ENCODE measurements around the gene FBXL3. TPM values are rescaled to one million over a fixed set of nuclear protein-coding genes. Genes with fewer than 3 reads are reported as not detected.

Gene FBXL3
- total RNA-seq (2014; rRNA removed): 39.1 and 44.1 TPM in 2 replicates
- polyA plus RNA-seq (2012): 10.1 TPM

- DNase-seq (ENCODE audit: low read depth): peak; percentile 89
Measured at GRCh38 chr13:77026861-77027621, at the start of gene FBXL3. Gene FBXL3 (minus strand): TSS chr13:77027159. CDS start chr13:77021860, 5,299 bp downstream.

GRCh38 chr13:77067519-77067918 lies 40.6 kb upstream of the FBXL3 start:
- no peak for DNase-seq (ENCODE audit: low read depth)

- no peak for DNase-seq (ENCODE audit: low read depth)
Measured at GRCh38 chr13:77065461-77066147, 38.6 kb upstream of the FBXL3 start.

GRCh38 chr13:77062097-77062496 lies 35.1 kb upstream of the FBXL3 start:
- peak; percentile 13 for DNase-seq (ENCODE audit: low read depth)

- DNase-seq (ENCODE audit: low read depth): peak; percentile 1
Measured at GRCh38 chr13:77061362-77061761, 34.4 kb upstream of the FBXL3 start.

- DNase-seq (ENCODE audit: low read depth): no peak
Measured at GRCh38 chr13:77056886-77057285, 29.9 kb upstream of the FBXL3 start.

- no peak for DNase-seq (ENCODE audit: low read depth)
Measured at GRCh38 chr13:77056382-77056781, 29.4 kb upstream of the FBXL3 start.

GRCh38 chr13:77055158-77055557 lies 28.2 kb upstream of the FBXL3 start:
- DNase-seq (ENCODE audit: low read depth): no peak

- DNase-seq (ENCODE audit: low read depth): no peak
Measured at GRCh38 chr13:77053192-77053591, 26.2 kb upstream of the FBXL3 start.

GRCh38 chr13:77048681-77049080 lies 21.7 kb upstream of the FBXL3 start:
- DNase-seq (ENCODE audit: low read depth): no peak

GRCh38 chr13:77047649-77048343 lies 20.8 kb upstream of the FBXL3 start:
- no peak for DNase-seq (ENCODE audit: low read depth)

- no peak for DNase-seq (ENCODE audit: low read depth)
Measured at GRCh38 chr13:77042566-77043177, 15.7 kb upstream of the FBXL3 start.

- DNase-seq (ENCODE audit: low read depth): no peak
Measured at GRCh38 chr13:77040835-77041234, 13.9 kb upstream of the FBXL3 start.

GRCh38 chr13:77040076-77040475 lies 13.1 kb upstream of the FBXL3 start:
- no peak for DNase-seq (ENCODE audit: low read depth)

GRCh38 chr13:77038907-77039480 lies 12.0 kb upstream of the FBXL3 start:
- DNase-seq (ENCODE audit: low read depth): no peak

- DNase-seq (ENCODE audit: low read depth): no peak
Measured at GRCh38 chr13:77036279-77036678, 9.3 kb upstream of the FBXL3 start.

GRCh38 chr13:77034881-77035280 lies 7.9 kb upstream of the FBXL3 start:
- DNase-seq (ENCODE audit: low read depth): peak; percentile 71

- no peak for DNase-seq (ENCODE audit: low read depth)
Measured at GRCh38 chr13:77033717-77034302, 6.9 kb upstream of the FBXL3 start.

GRCh38 chr13:77031656-77032243 lies 4.8 kb upstream of the FBXL3 start:
- DNase-seq (ENCODE audit: low read depth): no peak

GRCh38 chr13:77029436-77029835 lies 2.5 kb upstream of the FBXL3 start:
- DNase-seq (ENCODE audit: low read depth): no peak

- DNase-seq (ENCODE audit: low read depth): peak; percentile 39
Measured at GRCh38 chr13:77028202-77028601, 1.2 kb upstream of the FBXL3 start.

Data from LHCN-M2 (cell line).